Endothelial cell of umbilical vein (primary cell): Measurements from ENCODE around the gene SMIM10L2A. TPM values are rescaled to one million over a fixed set of nuclear protein-coding genes. Genes with fewer than 3 reads are reported as not detected.

Experiments
- BruUV-seq: library from RNA; stranded (reverse); fragments of 400-500 nt; replicated peaks from 2 replicates; lab custom pipeline; 2021; lab: Mats Ljungman, UMichigan
- CTCF ChIA-PET: fragments of 300-600, 350-600 bp; sonication (Branson Sonifier 250); formaldehyde crosslinking; loops from one replicate; lab custom pipeline; 2021; ENCODE audit warnings: antibody characterized with exemption, inconsistent platforms; lab: Charles Lee
- POLR2A ChIA-PET: fragments of 300-600, 350-600 bp; sonication (Branson Sonifier 250); formaldehyde crosslinking; loops from one replicate; lab custom pipeline; 2021; ENCODE audit warnings: antibody characterized with exemption, inconsistent platforms; lab: Charles Lee
- DNase-seq: peaks from one replicate; pipeline ENCODE4 v3.0.0-alpha.2; 2011; ENCODE audit warnings: low read depth, low spot score
- FAIRE-seq: peaks from 2 replicates; lab custom pipeline; 2011; peaks lifted over from hg19 to GRCh38; lab: Jason Lieb, UNC
- H2AFZ ChIP-seq: 2 replicates; pipeline ENCODE4 v1.6.0; 2012; ENCODE audit warnings: low read depth, low read length, control low read depth, inconsistent platforms
- H3K27ac ChIP-seq: 2 replicates; pipeline ENCODE4 v1.5.1; 2011; ENCODE audit warnings: low read depth, mild to moderate bottlenecking, control low read depth, low read length, moderate library complexity; ENCODE audit not compliant: insufficient read depth
- H3K27me3 ChIP-seq, 2 experiments: 2 replicates each; pipeline versions ENCODE4 v1.6.0 to v1.6.1; 2011; ENCODE audit warnings: low read length in 2 of 2, mixed read lengths in 1 of 2; ENCODE audit not compliant: control insufficient read depth in 2 of 2, insufficient read depth in 2 of 2
- H3K36me3 ChIP-seq, 2 experiments: 2 replicates in 1 of 2; 3 replicates in 1 of 2; pipeline ENCODE4 v1.5.1; 2011; ENCODE audit warnings: low read length in 2 of 2, mild to moderate bottlenecking in 1 of 2, moderate library complexity in 1 of 2; ENCODE audit not compliant: control insufficient read depth in 2 of 2, insufficient read depth in 2 of 2; ENCODE audit errors: extremely low read depth in 1 of 2
- H3K4me1 ChIP-seq: 3 replicates; pipeline ENCODE4 v1.5.1; 2011; ENCODE audit warnings: mild to moderate bottlenecking, low read length; ENCODE audit not compliant: control insufficient read depth, insufficient read depth; ENCODE audit errors: extremely low read depth
- H3K4me2 ChIP-seq: 2 replicates; pipeline ENCODE4 v1.6.1; 2011; ENCODE audit warnings: low read length, control low read depth, mixed read lengths; ENCODE audit not compliant: insufficient read depth
- H3K4me3 ChIP-seq, 3 experiments: fragments of 200-600 bp in 1 of 3; sonication (generic), shearing (Covaris generic) in 1 of 3; replicated peaks in 1 of 3; 2 replicates each; pipeline ENCODE4 v1.5.1; 2011 to 2016; ENCODE audit warnings: control low read depth in 3 of 3, low read length in 3 of 3, mild to moderate bottlenecking in 2 of 3, inconsistent platforms in 1 of 3, low read depth in 1 of 3, moderate library complexity in 1 of 3; ENCODE audit not compliant: insufficient read depth in 1 of 3
- H3K79me2 ChIP-seq: 2 replicates; pipeline ENCODE4 v1.6.0; 2012; ENCODE audit warnings: low read length, inconsistent platforms; ENCODE audit not compliant: control insufficient read depth, insufficient read depth
- H3K9ac ChIP-seq: replicated peaks from 2 replicates; pipeline ENCODE3; 2011; ENCODE audit warnings: low read length, control low read depth; ENCODE audit not compliant: insufficient read depth; ENCODE audit errors: extremely low read depth
- H3K9me1 ChIP-seq: replicated peaks from 3 replicates; pipeline ENCODE4 v1.6.0; 2011; ENCODE audit warnings: mild to moderate bottlenecking, low read length; ENCODE audit not compliant: control insufficient read depth, insufficient read depth; ENCODE audit errors: extremely low read depth
- H3K9me3 ChIP-seq: replicated peaks from 2 replicates; pipeline ENCODE4 v1.5.1; 2012; ENCODE audit warnings: low read length, inconsistent platforms; ENCODE audit not compliant: control insufficient read depth, insufficient read depth
- H4K20me1 ChIP-seq: replicated peaks from 2 replicates; pipeline ENCODE3; 2011; ENCODE audit warnings: mild to moderate bottlenecking, low read length; ENCODE audit not compliant: control insufficient read depth, insufficient read depth; ENCODE audit errors: extremely low read depth
- GATA2 ChIP-seq: IDR thresholded peaks from 2 replicates; pipeline ENCODE4 v1.7.0; 2011; ENCODE audit warnings: low read depth, mild to moderate bottlenecking, moderate library complexity, mixed read lengths, low read length; ENCODE audit not compliant: insufficient read length, insufficient read depth
- JUN ChIP-seq: IDR thresholded peaks from 2 replicates; pipeline ENCODE4 v1.6.1; 2011; ENCODE audit warnings: borderline replicate concordance, low read depth; ENCODE audit not compliant: insufficient read length, insufficient read depth
- MAX ChIP-seq: IDR thresholded peaks from 2 replicates; pipeline ENCODE4 v1.6.1; 2011; ENCODE audit not compliant: insufficient read depth, insufficient read length
- MYC ChIP-seq: IDR thresholded peaks from one replicate; pipeline ENCODE4 v1.6.1; 2011; ENCODE audit warnings: mild to moderate bottlenecking, low read depth, low read length
- POLR2A ChIP-seq: IDR thresholded peaks from 2 replicates; pipeline ENCODE4 v1.6.1; 2012; ENCODE audit warnings: low read depth, mild to moderate bottlenecking, control low read depth, low read length
- POLR2AphosphoS5 ChIP-seq: IDR thresholded peaks from 2 replicates; pipeline ENCODE4 v1.6.1; 2012; ENCODE audit warnings: low read depth, mild to moderate bottlenecking, control low read depth, low read length, moderate library complexity; ENCODE audit not compliant: insufficient read depth
- dilution Hi-C: fragments of 300-500 bp; cut with MboI; formaldehyde crosslinking; loops from one replicate; pipeline ENCODE4 v1.15.0; 2019; ENCODE audit warnings: low sequenced_read_pairs; ENCODE audit not compliant: extremely low pct_ligation_motif_present
- intact Hi-C: fragments of 100-400 bp; cut with micrococcal nuclease; formaldehyde crosslinking; loops from one replicate; pipeline ENCODE4 v1.10.0; 2022
- polyA plus RNA-seq, 4 experiments: library from polyadenylated mRNA; depleted of rRNA in 3 of 4; stranded (reverse) in 3 of 4; unstranded in 1 of 4; fragments of >200 nt; gene quantifications; 2 replicates each; pipeline versions ENCODE4 v1.2.1 to v1.2.3, GENCODE V29; 2011 to 2012; ENCODE audit warnings: missing spikeins in 1 of 4
- total RNA-seq: library from RNA; stranded (reverse); gene quantifications from 2 replicates; pipeline ENCODE4 v1.2.3, GENCODE V29; 2021

SMIM10L2A gene
- total and polyA plus RNA-seq, 2 donors (not counting 3 experiments of a cell fraction or from before 2014, with no cell fraction given): 0.10 to 0.24 TPM

- no peak for TF ChIP-seq POLR2AphosphoS5
- no peak for TF ChIP-seq POLR2A
- TF ChIP-seq GATA2: no peak
- no peak for TF ChIP-seq MAX
- no peak for TF ChIP-seq MYC
- no peak for TF ChIP-seq JUN
- ChIA-PET POLR2A (no interaction called here), CTCF (no interaction called here)
- Histone ChIP-seq H3K9ac (no peak overlapping the region), H2AFZ (no peak overlapping the region), H3K79me2 (no peaks in the 10 kb centered on the region), H3K27ac (no peak overlapping the region), H3K27me3 (no peaks in the 10 kb centered on the region), H3K9me1 (no peaks in the 10 kb centered on the region), H3K36me3 (no peaks in the 10 kb centered on the region), H3K4me3 (no peak overlapping the region), H3K9me3 (no peaks in the 10 kb centered on the region), H4K20me1 (no peaks in the 10 kb centered on the region), H3K4me2 (no peak overlapping the region), H3K4me1 (no peaks in the 10 kb centered on the region)
- intact Hi-C loops: no loop called here
- DNase-seq: no peak
- dilution Hi-C loops: no loop called here
- FAIRE-seq: no peak
- BruUV-seq: no TSS peak
Measured at GRCh38 chrX:135389717-135390116, 32.0 kb upstream of the SMIM10L2A start.

- POLR2A ChIA-PET: no interaction called here
Measured at GRCh38 chrX:135391734-135392133, 30.0 kb upstream of the SMIM10L2A start.

More at GRCh38 chrX:135391734-135392133, 30.0 kb upstream of the SMIM10L2A start:
- Histone ChIP-seq H3K4me2 (no peak overlapping the region), H3K4me3 (no peak overlapping the region), H4K20me1 (no peaks in the 10 kb centered on the region), H3K27ac (no peak overlapping the region), H3K36me3 (no peaks in the 10 kb centered on the region), H3K4me1 (peaks cover 5% of the 10 kb centered on the region), H3K9ac (no peak overlapping the region), H3K79me2 (no peaks in the 10 kb centered on the region), H3K9me3 (no peaks in the 10 kb centered on the region), H3K9me1 (no peaks in the 10 kb centered on the region), H2AFZ (no peak overlapping the region), H3K27me3 (no peaks in the 10 kb centered on the region)
- no peak for TF ChIP-seq MYC
- TF ChIP-seq JUN: no peak
- TF ChIP-seq POLR2AphosphoS5: no peak
- no peak for TF ChIP-seq GATA2
- intact Hi-C loops (no loop called here), dilution Hi-C loops (no loop called here)
- CTCF ChIA-PET: interaction anchor here (1.0 kb wide), 2 partner anchors 32 to 72 kb away, joined by 3 read pairs; no protein-coding TSS in a partner anchor
- FAIRE-seq: no peak
- no peak for DNase-seq
- BruUV-seq: no TSS peak
